Cortex of kidney (tissue), 1 donor: Measurements from ENCODE around the gene XAGE5.
"Not testable (repeated sequence)": the region's sequence is repeated elsewhere in the genome, so short reads cannot be mapped to it uniquely, and the experiment has no call there.

Experiments used
- DNase-seq: peaks from one replicate; lab custom pipeline; 2025; lab: John Stamatoyannopoulos, UW

XAGE5 gene

DNA sequence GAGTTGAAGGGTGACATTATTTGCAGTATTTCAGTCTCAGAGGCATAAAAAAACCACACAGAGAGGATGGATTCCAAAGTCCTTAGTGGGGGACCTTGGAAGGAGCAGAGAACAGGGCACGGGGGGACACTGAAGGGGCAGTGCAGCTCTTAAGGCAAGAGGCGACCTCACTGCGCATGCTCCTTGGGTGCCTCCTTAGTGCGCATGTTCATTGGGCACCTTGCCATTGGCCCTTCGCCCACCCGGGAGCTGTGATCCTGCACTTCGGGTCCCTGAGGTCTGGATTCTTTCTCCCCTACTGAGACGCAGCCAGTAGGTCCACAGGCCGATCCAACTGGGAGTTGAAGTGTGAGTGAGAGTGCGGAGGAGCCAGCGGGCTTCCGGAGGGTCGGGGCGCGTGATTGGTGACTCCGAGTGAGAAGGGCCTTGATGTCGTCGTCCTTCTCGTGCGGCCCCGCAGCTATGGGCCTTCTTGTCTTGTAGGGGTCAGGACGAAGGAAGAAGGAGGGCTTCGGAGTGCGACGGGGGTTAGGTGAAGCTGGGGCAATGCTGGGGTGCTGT is at the start of gene XAGE5:
TSS of gene XAGE5 (plus strand) at position 223 of the 561 bp plus-strand sequence. CDS start 1,280 bp downstream, outside the sequence.
- DNase-seq: no peak

- DNase-seq: not testable (repeated sequence)
Observed at GRCh38 chrX:52765983-52766382, 45.1 kb upstream of the XAGE5 start.

DNA sequence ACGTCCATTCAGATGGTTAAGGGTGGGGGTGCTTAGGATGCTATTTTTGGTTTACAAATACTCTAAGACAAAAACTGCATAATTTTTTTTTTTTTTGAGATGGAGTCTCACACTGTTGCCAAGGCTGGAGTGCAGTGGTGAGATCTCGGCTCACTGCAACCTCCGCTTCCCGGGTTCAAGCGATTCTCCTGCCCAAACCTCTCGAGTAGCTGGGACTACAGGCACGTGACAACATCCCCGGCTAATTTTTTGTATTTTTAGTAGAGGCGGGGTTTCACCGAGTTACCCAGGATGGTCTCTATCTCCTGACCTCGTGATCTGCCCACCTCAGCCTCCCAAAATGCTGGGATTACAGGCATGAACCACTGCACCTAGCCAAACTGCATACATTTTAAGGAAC is 37.6 kb upstream of the XAGE5 start:
- DNase-seq: not testable (repeated sequence)

- not testable (repeated sequence) for DNase-seq
Observed at GRCh38 chrX:52797327-52797726, 13.8 kb upstream of the XAGE5 start, which contains the start of gene SPANXN5. SPANXN5 (minus strand) TSS chrX:52797427; CDS start chrX:52797348, 79 bp downstream.

DNA sequence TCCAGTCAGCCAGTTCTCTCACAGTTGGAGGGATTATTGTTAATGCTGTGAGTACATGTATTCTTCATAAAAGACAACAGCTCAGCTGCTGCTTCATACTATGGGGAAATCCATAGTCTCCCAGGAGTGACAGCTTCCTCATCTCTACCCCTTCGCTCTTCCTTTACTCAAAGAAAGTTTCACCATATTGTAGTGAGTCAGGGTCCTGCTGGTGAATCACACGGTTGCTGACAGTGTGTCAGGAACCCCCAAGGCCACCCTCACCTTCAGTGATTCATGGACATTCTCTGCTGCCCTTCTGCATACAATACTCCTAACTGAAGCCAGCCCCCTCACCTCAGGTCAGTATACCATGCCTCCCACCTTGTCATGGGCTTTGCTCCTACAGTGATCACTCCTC is 6.2 kb upstream of the XAGE5 start:
- not testable (repeated sequence) for DNase-seq

DNA sequence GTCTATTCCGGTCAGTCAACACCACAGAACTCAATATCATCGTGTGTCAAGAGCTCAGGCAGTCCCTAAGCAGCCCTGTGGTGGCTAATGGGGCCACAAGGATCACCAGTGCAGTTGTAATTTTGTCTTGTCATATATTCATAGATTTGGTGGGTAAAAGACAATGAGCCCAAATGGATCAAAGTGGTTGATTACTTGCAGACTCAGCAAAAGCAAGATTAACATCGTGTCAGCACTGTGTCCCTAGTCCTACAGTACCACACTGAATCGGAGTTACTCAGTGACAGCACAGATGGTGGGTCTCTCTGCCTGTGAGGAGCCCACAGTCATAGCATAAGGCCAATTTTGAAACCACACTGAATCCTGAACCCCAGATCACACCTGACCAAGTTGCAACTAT is 8.7 kb downstream of the XAGE5 start:
- DNase-seq: no peak

GRCh38 chrX:52821079-52821760 is 10.1 kb downstream of the XAGE5 start:
- DNase-seq: no peak

DNA sequence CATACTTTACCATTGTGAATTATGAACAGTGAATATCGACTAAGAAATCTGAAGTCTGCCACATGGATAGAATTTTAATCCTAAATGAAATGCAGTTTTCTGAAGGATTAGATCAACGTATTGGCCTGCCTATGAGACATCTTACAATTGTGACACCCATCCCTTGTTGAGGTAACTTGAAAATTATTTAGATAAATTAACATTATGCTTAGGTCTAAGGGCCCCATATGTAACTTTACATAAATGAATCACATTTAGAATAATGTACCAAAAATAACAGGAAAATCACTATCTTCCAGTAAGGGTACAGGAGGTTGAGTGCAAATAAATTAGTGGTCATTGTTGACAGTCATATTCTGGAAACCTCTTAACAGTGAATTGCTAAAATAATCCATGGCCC is 13.5 kb downstream of the XAGE5 start:
- no peak for DNase-seq

DNA sequence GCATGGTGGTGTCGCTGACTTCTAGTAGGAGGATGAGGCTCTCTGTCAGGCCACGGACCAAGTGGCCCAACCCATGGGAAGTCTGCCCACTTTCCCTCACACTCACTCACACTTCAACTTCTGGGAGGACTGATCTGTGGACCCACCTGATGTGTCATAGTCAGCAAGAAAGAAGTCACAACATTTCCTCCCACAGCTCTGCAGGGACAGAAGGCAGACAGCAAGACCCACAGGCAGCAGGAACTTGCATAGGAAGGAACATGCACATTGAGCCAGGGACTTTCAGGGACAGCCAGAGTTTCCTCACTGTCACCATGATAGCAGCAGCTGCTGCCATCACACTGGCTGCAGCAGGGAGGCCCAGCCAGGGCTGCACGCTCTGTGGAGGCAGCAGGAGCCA is 19.5 kb downstream of the XAGE5 start:
- DNase-seq: no peak

GRCh38 chrX:52839137-52839536 is 28.1 kb downstream of the XAGE5 start:
- DNase-seq: no peak

GRCh38 chrX:52843619-52844018 is 32.5 kb downstream of the XAGE5 start:
- not testable (repeated sequence) for DNase-seq

GRCh38 chrX:52852110-52852860 is 41.2 kb downstream of the XAGE5 start:
- DNase-seq: no peak

DNA sequence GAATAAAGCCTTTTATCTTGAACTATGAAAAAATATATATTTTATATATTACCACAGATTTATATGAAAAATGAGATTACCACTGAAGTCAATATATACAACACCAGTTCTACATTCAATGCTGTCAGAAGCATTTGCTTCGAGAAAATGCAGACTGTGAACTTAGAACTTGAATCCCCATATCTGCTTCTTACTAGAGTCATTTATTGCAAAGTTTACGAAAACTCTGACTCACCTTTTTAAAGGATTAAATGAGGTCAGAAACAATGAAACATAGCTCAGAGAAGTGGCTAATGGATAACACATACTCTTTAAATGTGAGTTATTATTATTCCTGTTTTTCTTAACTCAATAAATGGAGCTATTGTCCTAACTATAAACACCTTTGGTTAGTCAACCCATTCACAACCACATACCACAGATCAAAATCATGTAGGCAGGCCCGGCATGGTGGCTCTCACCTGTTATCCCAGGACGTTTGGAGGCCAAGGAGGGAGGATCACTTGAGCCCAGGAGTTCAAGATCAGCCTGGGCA is 46.0 kb downstream of the XAGE5 start:
- not testable (repeated sequence) for DNase-seq

DNA sequence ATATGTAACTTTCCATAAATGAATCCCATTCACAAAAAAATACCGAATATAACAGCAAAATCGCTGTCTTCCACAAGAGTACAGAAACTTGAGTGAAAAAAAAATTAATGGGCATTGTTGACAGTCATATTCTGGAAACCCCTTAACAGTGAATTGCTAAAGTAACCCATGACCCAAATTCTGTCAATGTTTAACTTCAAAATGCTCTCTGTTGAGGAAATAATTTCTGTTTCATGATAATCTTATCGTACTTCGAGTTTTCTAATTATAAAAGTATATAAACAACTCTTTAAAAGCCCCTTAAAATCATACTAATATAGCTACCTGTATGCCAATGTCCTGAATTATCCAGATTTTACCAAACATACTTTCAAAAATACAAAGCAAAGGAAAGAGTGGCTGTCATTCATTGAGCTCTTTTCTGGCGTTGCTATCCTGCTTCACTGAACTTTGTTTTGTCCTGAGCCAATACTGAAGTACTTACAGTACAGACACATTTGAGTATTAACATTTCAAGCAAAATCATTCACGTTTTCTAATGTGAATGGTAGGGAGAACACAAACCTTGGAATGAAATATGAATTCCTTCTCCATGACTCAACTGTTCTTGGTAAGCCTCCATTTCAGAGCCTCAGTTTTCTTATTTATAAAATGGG is 54.4 kb downstream of the XAGE5 start:
- no peak for DNase-seq
